Neuron (in vitro differentiated cells): ENCODE data around the gene CRLF1.

Source experiments
- H2AFZ ChIP-seq: one replicate; pipeline ENCODE4 v1.6.1; 2013; ENCODE audit warnings: low read depth, mild to moderate bottlenecking, inconsistent platforms, low read length, moderate library complexity
- H3K27me3 ChIP-seq: one replicate; pipeline ENCODE4 v1.6.1; 2013; ENCODE audit warnings: low read length; ENCODE audit not compliant: insufficient read depth
- H3K36me3 ChIP-seq: one replicate; pipeline ENCODE4 v1.6.1; 2013; ENCODE audit warnings: low read length; ENCODE audit not compliant: insufficient read depth
- H3K4me1 ChIP-seq: one replicate; pipeline ENCODE4 v1.6.1; 2013; ENCODE audit warnings: low read length; ENCODE audit not compliant: insufficient read depth
- H3K4me3 ChIP-seq: 2 replicates; pipeline ENCODE4 v1.5.1; 2013; ENCODE audit warnings: mild to moderate bottlenecking, low read length, moderate library complexity
- H3K9me3 ChIP-seq: one replicate; pipeline ENCODE4 v1.6.1; 2013; ENCODE audit warnings: low read length

Gene CRLF1

DNA sequence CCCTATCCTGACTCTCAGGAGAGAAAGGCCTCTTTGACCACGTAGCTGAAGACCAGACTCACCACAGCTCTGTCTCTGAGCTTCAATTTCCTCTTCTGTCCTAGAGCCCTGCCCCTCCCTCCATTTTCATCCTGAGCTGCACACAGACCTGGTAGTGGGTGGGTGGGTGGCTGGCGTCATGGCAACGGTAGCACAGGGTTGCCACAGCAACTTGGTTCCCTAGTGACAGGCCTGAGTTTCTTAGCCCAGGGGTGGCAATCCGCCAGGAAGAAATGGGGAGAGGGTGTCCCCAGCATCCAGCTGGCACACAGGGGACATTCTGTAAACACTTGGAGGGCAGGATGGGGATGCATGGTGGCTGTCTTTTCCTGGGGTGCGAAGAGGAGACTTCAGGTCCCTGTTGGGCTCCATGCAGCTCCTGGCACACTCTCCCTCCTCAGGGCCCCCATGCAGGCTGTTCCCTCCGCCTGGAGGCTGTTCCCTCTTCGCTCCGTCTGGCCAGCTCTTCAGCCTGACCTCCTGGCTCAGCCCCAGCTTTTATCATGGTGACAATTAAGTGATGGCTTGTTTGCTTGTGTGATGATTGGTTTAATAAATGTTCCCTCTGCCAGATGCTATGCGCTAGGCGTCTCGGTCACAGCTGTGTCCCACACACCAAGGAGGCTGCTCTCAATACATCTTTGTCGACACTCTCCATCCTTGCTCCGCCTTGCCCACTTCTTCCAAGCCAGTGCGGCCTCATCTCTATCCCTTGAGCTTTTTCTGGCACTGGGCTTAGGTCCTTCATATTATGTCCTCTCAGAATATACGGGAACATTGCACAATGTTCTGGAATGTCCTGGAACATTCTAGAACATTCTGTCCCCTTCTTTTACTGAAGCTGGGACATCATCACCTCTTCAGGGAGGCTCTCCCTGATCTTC lies 22.8 kb upstream of the CRLF1 start:
- Histone ChIP-seq H2AFZ (no peak overlapping the region), H3K9me3 (no peaks in the 10 kb centered on the region), H3K27me3 (no peaks in the 10 kb centered on the region), H3K36me3 (no peaks in the 10 kb centered on the region), H3K4me3 (no peak overlapping the region), H3K4me1 (peaks cover 13% of the 10 kb centered on the region)

DNA sequence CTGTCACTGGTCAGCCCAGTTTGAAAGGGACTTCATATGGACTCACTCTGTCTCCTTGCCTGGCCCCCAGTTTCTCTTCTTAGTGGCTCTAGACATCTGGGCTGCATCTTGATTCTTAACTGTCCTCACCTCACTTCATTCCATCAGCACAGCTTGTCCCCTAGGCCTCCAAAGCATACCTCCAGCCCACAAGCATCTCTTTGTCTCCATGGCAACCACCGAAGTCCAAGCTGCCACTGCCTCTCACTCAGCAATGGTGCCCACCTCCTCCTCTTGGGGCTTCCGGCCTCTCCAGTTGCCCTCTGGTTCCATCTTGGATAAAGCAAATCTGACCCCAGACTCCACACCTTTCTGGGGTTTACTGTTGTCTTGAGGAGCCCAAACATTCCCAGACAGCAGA lies 20.3 kb upstream of the CRLF1 start:
- Histone ChIP-seq H3K9me3 (no peaks in the 10 kb centered on the region), H3K36me3 (no peaks in the 10 kb centered on the region), H3K4me1 (peaks cover 13% of the 10 kb centered on the region), H3K4me3 (no peak overlapping the region), H2AFZ (no peak overlapping the region), H3K27me3 (no peaks in the 10 kb centered on the region)

DNA sequence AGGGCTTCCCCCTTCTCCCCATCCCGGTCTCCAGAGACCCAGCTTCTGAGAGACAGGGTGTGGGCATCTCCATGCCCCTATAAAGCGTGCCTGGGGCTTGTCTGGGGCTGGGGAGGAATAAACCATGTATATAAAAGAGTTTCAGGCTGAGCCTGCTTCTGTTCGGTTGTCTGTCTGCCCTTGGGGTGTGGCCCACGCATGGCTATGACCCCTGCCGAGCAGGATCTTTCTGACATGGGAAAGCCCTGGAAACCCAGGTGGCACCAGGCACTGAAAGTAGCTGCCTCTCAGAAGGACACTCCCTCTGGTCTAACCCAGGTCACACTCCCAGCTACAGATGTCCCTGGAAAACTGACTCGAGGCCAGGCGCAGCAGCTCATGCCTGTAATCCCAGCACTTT lies 14.3 kb upstream of the CRLF1 start:
- Histone ChIP-seq H2AFZ (no peak overlapping the region), H3K36me3 (no peaks in the 10 kb centered on the region), H3K4me1 (no peaks in the 10 kb centered on the region), H3K27me3 (peaks cover 1% of the 10 kb centered on the region), H3K4me3 (no peak overlapping the region), H3K9me3 (peaks cover 4% of the 10 kb centered on the region)

DNA sequence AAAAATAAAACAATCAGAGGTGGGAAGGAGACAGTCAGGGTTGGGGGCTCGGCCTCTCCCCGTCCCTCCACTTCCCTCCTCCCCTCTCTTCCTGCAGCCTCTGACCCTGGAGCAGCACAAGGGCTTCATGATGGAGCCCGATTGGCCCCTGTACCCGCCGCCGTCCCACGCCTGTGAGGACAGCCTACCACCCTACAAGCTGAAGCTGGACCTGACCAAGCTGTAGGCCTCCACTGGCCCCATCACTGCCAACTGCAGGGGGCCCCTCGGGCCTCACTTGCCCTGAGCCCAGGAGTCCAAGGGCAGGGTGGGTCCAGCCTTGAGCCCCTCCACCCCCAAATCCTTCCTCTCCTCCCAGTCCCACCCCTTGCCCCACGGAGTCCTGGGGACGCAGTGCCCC lies 13.7 kb upstream of the CRLF1 start:
- Histone ChIP-seq H3K4me1 (no peaks in the 10 kb centered on the region), H3K36me3 (no peaks in the 10 kb centered on the region), H3K4me3 (no peak overlapping the region), H3K27me3 (peaks cover 4% of the 10 kb centered on the region), H3K9me3 (peaks cover 5% of the 10 kb centered on the region), H2AFZ (no peak overlapping the region)

DNA sequence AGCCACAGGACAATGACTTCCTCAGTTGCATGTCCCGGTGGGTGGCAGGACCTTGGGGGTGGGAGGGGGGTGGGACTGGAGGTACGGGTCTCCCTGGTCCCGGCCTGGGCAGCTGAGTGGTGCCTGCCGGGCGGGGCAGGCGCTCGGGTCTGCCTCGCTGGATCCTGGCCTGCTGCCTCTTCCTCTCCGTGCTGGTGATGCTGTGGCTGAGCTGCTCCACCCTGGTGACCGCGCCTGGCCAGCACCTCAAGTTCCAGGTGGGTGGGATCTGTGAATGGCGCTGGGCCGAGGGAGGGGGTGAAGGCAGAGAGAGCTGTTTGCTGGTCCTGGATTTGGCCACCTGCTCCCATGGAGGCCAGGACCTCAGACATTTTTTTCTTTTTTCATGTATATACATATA lies 11.6 kb upstream of the CRLF1 start:
- no peak overlapping the region for H3K4me3 ChIP-seq
- peaks cover 18% of the 10 kb centered on the region for H3K27me3 ChIP-seq
- H3K4me1 ChIP-seq, result peaks cover 8% of the 10 kb centered on the region
- H3K9me3 ChIP-seq, result peaks cover 5% of the 10 kb centered on the region
- H3K36me3 ChIP-seq, result no peaks in the 10 kb centered on the region
- H2AFZ ChIP-seq, result no peak overlapping the region

DNA sequence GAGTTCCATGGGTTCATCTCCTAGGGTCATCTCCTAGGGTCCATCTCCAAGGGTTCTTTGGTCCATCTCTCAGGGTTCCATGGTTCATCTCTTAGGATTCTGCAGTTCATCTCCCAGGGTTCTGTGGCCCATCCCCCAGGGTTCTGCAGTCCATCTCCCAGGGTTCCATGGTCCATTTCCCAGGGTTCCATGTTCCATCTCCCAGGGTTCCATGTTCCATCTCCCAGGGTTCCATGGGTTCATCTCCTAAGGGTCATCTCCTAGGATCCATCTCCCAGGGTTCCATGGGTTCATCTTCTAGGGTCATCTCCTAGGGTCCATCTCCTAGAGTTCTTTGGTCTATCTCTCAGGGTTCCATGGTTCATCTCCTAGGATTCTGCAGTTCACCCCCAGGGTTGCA lies 11.0 kb upstream of the CRLF1 start:
- H3K4me1 ChIP-seq, result peaks cover 12% of the 10 kb centered on the region
- no peaks in the 10 kb centered on the region for H3K36me3 ChIP-seq
- H3K4me3 ChIP-seq, result no peak overlapping the region
- H3K27me3 ChIP-seq, result peaks cover 23% of the 10 kb centered on the region
- H3K9me3 ChIP-seq, result peaks cover 5% of the 10 kb centered on the region
- no peak overlapping the region for H2AFZ ChIP-seq

DNA sequence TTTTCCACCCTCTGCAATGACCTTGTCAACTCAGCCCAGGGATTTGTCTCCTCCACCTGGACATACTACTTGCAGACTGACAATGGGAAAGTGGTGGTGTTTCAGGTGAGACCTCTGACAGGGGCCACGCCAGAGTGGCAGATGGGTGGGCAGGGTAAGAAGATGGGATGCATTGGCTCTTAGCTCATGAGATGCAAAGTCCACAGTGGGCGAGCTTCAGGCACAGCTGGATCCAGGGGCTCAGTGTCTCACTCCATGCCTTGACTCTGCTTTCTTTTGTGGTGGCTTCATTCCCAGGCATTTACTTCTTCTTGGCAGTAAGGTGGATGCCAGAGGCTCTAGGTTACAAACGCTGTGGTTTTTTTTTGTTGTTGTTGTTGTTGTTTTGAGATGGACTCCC lies 9.4 kb upstream of the CRLF1 start:
- peaks cover 36% of the 10 kb centered on the region for H3K27me3 ChIP-seq
- H3K4me1 ChIP-seq, result peaks cover 27% of the 10 kb centered on the region

DNA sequence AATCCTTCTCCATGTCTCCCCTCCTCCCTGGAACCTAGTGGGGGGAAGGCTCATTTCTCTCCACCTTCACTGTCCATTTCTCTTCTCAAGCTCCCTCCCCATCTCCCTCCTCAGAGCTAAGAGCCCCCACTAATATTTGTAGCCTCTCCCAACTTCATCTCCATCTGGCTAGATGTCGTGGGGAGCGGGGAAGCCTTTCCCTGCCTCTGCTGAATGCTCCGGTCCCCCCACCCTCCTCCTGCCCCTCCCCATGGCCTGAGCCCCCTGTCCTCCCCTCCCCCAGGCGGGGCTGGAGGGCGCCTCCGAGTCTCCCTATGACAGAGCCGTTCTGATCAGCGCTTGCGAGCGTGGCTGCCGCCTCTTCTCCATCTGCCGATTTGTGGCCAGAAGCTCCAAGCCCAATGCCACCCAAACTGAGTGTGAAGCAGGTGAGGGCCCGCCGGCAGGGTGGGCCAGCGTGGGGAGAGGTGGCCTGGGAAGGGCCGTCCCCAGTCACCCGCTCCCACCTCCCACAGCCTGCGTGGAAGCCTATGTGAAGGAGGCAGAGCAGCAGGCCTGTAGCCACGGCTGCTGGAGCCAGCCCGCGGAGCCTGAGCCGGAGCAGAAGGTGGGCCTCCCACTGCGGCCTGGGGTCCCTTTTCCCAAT lies 7.1 kb upstream of the CRLF1 start:
- Histone ChIP-seq H3K9me3 (peaks cover 5% of the 10 kb centered on the region), H3K4me3 (peak overlapping the region; percentile 53), H3K4me1 (peaks cover 36% of the 10 kb centered on the region), H3K36me3 (no peaks in the 10 kb centered on the region), H3K27me3 (peaks cover 59% of the 10 kb centered on the region), H2AFZ (no peak overlapping the region)

More for the DNA sequence above, 9.4 kb upstream of the CRLF1 start:
- H3K9me3 ChIP-seq, result peaks cover 5% of the 10 kb centered on the region
- H2AFZ ChIP-seq, result no peak overlapping the region
- no peaks in the 10 kb centered on the region for H3K36me3 ChIP-seq
- no peak overlapping the region for H3K4me3 ChIP-seq

DNA sequence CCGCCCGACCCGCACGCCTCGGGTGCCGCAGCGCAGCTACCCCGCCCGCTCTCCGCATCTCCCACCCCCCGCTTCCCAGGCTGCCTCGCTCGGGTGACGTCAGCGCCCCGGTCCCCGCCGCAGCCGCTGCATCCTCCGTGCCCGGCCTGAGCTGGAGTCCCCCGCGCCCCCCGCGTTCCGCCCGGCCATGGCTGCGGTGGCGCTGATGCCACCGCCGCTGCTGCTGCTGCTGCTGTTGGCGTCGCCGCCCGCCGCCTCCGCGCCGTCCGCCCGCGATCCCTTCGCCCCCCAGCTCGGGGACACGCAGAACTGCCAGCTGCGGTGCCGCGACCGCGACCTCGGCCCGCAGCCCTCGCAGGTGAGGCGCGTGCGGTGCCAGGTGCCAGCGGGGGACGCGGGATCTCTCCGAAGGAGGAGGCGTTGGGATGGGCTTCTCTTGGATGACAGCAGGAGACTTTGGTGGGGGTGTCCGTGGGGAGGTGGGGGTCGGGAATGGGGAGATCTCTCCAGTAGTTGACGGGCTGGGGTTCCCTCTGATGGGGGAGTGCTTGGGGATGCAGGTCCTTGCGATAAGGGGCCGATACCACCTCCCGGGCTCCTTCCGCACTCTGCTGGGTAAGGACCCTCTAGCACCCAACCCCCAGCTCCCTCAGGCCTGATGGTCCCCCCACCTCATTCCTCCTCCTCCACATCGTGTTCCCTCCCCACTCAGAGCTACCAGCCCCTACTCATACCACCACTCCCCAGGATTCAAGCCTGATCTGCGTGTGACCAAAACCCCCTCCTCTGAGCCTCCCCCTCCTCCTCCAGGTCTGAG lies 6.4 kb upstream of the CRLF1 start, which contains the start of gene TMEM59L:
Gene TMEM59L (plus strand): TSS at position 99 of the 817 bp plus-strand sequence. CDS start 89 bp downstream, at position 188.
- Histone ChIP-seq H3K4me3 (peak within 1 kb of the TSS; percentile 53), H3K9me3 (peaks cover 5% of the 10 kb centered on the region), H3K36me3 (no peaks in the 10 kb centered on the region), H3K4me1 (peaks cover 36% of the 10 kb centered on the region), H2AFZ (peak within 1 kb of the TSS; percentile 90), H3K27me3 (peaks cover 67% of the 10 kb centered on the region)

DNA sequence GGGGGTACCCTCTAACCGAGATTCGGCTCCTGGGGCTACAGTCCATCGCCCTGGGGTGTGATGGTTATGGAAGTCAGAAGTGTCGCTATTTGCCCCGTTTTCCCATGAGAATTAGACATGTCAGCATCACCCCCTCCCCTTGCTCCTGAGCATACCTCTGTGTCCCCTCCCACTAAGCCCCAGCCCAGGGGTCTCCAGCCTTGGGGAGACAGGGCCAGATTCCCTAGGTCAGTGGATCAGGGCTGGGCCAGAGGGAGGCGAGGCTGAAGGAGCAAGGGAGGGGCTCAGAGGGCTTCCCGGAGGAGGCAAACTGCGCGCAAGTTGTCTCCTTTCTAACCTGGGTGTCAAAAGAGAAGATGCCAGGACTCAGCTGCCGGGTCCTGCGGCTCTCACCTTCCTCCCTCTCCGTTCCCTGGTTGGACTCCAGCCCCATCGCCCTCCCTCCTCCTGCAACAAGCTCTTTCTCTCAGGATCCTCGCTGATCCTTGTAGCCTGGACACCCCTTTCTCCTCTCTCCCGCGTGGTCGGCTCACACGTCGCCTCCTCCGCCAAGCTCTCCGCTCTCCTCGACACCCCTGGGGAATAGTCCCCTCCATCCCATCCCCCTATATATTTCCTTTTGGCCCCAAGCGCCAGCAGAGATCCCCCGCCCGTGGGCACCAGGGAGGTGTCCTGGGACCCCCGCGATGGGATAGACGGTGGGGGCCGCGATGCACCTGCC lies 5.6 kb upstream of the CRLF1 start:
- peaks cover 3% of the 10 kb centered on the region for H3K9me3 ChIP-seq
- peaks cover 36% of the 10 kb centered on the region for H3K4me1 ChIP-seq
- H3K27me3 ChIP-seq, result peaks cover 74% of the 10 kb centered on the region
- peak overlapping the region; percentile 90 for H2AFZ ChIP-seq
- H3K36me3 ChIP-seq, result no peaks in the 10 kb centered on the region
- peak overlapping the region; percentile 53 for H3K4me3 ChIP-seq

DNA sequence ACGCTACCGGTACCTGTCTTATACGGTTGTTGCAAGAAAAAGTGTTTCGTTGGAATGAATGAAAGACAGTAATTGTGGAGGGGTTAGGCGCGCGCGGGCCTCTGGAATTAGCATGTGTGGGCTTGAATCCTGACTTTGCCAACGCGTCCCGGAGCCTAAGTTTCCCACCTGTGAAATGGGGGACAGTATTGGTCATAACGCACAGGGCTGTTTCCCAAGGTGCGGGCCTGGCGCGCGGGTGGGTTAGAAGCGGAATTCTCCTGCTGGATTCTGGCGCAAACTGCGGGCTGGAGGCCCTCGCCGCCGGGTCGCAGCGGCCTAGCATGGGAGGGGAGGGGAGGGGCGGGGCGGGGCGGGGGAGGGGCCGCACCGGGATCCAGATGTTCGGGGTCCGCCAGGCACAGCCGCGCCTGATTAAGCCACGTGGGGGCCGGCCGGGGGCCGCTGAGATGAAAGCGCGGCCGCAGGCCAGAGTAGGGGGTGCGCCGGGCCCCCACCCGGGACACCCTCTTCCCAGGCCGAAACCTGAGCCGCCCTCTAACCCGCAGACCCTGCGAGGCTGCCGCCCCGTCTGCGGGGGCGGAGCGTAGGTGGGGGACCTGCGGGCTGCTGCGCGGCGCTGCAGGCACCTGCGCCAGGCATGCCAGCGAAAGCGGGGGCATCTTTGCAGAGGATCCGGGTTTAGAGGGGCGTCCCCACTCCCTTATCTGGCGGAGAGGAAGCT lies 4.9 kb upstream of the CRLF1 start:
- peaks cover 36% of the 10 kb centered on the region for H3K4me1 ChIP-seq
- H3K9me3 ChIP-seq, result peaks cover 3% of the 10 kb centered on the region
- H2AFZ ChIP-seq, result no peak overlapping the region
- peaks cover 78% of the 10 kb centered on the region for H3K27me3 ChIP-seq
- H3K4me3 ChIP-seq, result peak overlapping the region; percentile 53
- H3K36me3 ChIP-seq, result no peaks in the 10 kb centered on the region
